Mesendoderm (in vitro differentiated cells): ENCODE data around the gene NUCB2.

Experiments
- DNase-seq: peaks from one replicate; pipeline ENCODE4 v3.0.0; 2013
- H2AK5ac ChIP-seq: 2 replicates; pipeline ENCODE4 v1.6.1; 2013; ENCODE audit warnings: low read length, inconsistent platforms
- H2BK120ac ChIP-seq: 2 replicates; pipeline ENCODE4 v1.6.1; 2013; ENCODE audit warnings: low read depth, mild to moderate bottlenecking, low read length, moderate library complexity, mixed read lengths
- H2BK15ac ChIP-seq: replicated peaks from 2 replicates; pipeline ENCODE4 v1.6.1; 2013; ENCODE audit warnings: low read depth, mild to moderate bottlenecking, moderate library complexity
- H2BK5ac ChIP-seq: 2 replicates; pipeline ENCODE4 v1.6.1; 2013; ENCODE audit warnings: low read length, inconsistent platforms
- H3K18ac ChIP-seq: 2 replicates; pipeline ENCODE4 v1.6.1; 2013; ENCODE audit warnings: mild to moderate bottlenecking, low read length, mixed read lengths
- H3K23ac ChIP-seq: one replicate; pipeline ENCODE4 v1.6.1; 2013; ENCODE audit warnings: low read length
- H3K27ac ChIP-seq: 2 replicates; pipeline ENCODE4 v1.5.1; 2013; ENCODE audit warnings: low read depth, mild to moderate bottlenecking, inconsistent platforms, low read length, moderate library complexity
- H3K27me3 ChIP-seq: 2 replicates; pipeline ENCODE4 v1.6.1; 2013; ENCODE audit warnings: low read length, control low read depth, mild to moderate bottlenecking, inconsistent platforms; ENCODE audit not compliant: insufficient read depth, poor library complexity
- H3K36me3 ChIP-seq: 2 replicates; pipeline ENCODE4 v1.6.1; 2013; ENCODE audit warnings: low read length, inconsistent platforms; ENCODE audit not compliant: control insufficient read depth, insufficient read depth
- H3K4ac ChIP-seq: one replicate; pipeline ENCODE4 v1.6.1; 2013; ENCODE audit warnings: low read depth, mild to moderate bottlenecking, low read length, moderate library complexity
- H3K4me1 ChIP-seq: 2 replicates; pipeline ENCODE4 v1.6.1; 2013; ENCODE audit warnings: low read depth, low read length, inconsistent platforms; ENCODE audit not compliant: control insufficient read depth
- H3K4me2 ChIP-seq: 2 replicates; pipeline ENCODE4 v1.6.1; 2013; ENCODE audit warnings: low read length
- H3K4me3 ChIP-seq: 2 replicates; pipeline ENCODE4 v1.5.1; 2013; ENCODE audit warnings: mild to moderate bottlenecking, low read length
- H3K56ac ChIP-seq: one replicate; pipeline ENCODE4 v1.6.1; 2013; ENCODE audit warnings: low read length
- H3K79me1 ChIP-seq: 2 replicates; pipeline ENCODE4 v1.6.1; 2013; ENCODE audit warnings: low read length, inconsistent platforms
- H3K79me2 ChIP-seq: 2 replicates; pipeline ENCODE4 v1.6.1; 2013; ENCODE audit warnings: mild to moderate bottlenecking, low read length; ENCODE audit not compliant: control insufficient read depth, insufficient read depth
- H3K9ac ChIP-seq: 2 replicates; pipeline ENCODE4 v1.6.1; 2013; ENCODE audit warnings: low read length, inconsistent platforms
- H4K5ac ChIP-seq: one replicate; pipeline ENCODE4 v1.6.1; 2013; ENCODE audit warnings: low read length
- H4K8ac ChIP-seq: one replicate; pipeline ENCODE4 v1.6.1; 2013; ENCODE audit warnings: low read depth, mild to moderate bottlenecking, control low read depth, low read length, moderate library complexity
- WGBS: extraction: QIAGEN DNeasy Blood & Tissue Kit; methylation state at CpG from one replicate; pipeline ENCODE4 v1.1.7; 2013; ENCODE audit warnings: low lambda C conversion rate, missing lambda C conversion rate; ENCODE audit not compliant: insufficient coverage; ENCODE audit errors: extremely low coverage; 5-methylcytosine and 5-hydroxymethylcytosine counted together

NUCB2 gene

DNA sequence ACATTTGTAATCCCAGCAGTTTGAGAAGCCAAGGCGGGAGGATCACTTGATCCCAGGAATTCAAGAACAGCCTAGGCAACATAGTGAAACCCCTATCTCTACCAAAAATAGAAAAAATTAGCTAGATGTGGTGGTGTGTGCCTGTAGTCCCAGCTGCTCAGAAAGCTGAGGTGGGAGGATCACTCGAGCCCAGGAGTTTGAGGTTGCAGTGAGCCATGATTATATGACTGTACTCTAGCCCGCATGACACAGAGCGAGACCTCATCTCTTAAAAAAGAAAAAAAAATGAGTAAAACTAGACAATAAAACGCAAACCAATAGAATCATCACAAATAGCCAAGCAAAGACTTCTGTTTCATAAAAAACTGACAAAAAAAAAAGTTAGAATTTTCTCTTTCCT is 21.8 kb downstream of the NUCB2 start:
- Histone ChIP-seq H4K5ac (no peak overlapping the region), H3K79me1 (no peaks in the 10 kb centered on the region), H3K4me2 (no peak overlapping the region), H3K27ac (no peak overlapping the region), H2BK120ac (no peak overlapping the region), H2BK5ac (no peak overlapping the region), H2BK15ac (no peak overlapping the region), H3K27me3 (no peaks in the 10 kb centered on the region), H3K4ac (no peak overlapping the region), H2AK5ac (no peak overlapping the region), H3K36me3 (no peaks in the 10 kb centered on the region), H3K23ac (no peak overlapping the region), H3K9ac (no peak overlapping the region), H3K18ac (no peak overlapping the region), H3K56ac (no peak overlapping the region), H4K8ac (no peak overlapping the region), H3K79me2 (no peaks in the 10 kb centered on the region), H3K4me3 (no peak overlapping the region), H3K4me1 (no peaks in the 10 kb centered on the region)
- DNase-seq, result no peak
- no CpG with 5 or more reads among the region's 5 CpGs for WGBS

DNA sequence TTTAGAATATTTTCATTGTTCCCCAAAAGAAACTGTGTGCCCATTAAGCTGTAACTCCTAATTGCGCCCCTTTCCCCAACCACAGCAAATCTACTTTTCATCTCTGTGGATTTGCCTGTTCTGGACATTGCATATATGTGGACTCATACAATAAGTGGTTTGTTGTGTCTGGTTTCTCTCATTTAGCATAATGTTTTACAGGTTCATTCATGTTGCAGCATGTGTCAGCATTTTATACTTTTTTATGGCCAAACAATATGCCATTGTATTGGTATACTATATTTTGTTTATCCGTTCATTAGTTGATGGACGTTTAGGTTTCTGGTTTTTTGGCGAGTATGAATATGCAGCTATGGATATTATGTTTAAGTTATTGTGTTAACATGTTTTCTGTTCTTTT is 23.8 kb downstream of the NUCB2 start:
- H3K4me1 ChIP-seq, result no peaks in the 10 kb centered on the region
- H3K4ac ChIP-seq, result no peak overlapping the region
- no peak overlapping the region for H2BK120ac ChIP-seq
- no peak overlapping the region for H3K23ac ChIP-seq
- H4K8ac ChIP-seq, result no peak overlapping the region
- no peaks in the 10 kb centered on the region for H3K27me3 ChIP-seq
- no CpG with 5 or more reads among the region's 4 CpGs for WGBS
- DNase-seq, result no peak
- H3K36me3 ChIP-seq, result no peaks in the 10 kb centered on the region
- no peak overlapping the region for H3K27ac ChIP-seq
- no peak overlapping the region for H3K18ac ChIP-seq
- H3K79me1 ChIP-seq, result no peaks in the 10 kb centered on the region
- H3K56ac ChIP-seq, result no peak overlapping the region
- no peak overlapping the region for H2BK15ac ChIP-seq
- no peak overlapping the region for H2BK5ac ChIP-seq
- no peak overlapping the region for H2AK5ac ChIP-seq
- H3K79me2 ChIP-seq, result no peaks in the 10 kb centered on the region
- no peak overlapping the region for H4K5ac ChIP-seq
- H3K4me2 ChIP-seq, result no peak overlapping the region
- no peak overlapping the region for H3K9ac ChIP-seq
- H3K4me3 ChIP-seq, result no peak overlapping the region

DNA sequence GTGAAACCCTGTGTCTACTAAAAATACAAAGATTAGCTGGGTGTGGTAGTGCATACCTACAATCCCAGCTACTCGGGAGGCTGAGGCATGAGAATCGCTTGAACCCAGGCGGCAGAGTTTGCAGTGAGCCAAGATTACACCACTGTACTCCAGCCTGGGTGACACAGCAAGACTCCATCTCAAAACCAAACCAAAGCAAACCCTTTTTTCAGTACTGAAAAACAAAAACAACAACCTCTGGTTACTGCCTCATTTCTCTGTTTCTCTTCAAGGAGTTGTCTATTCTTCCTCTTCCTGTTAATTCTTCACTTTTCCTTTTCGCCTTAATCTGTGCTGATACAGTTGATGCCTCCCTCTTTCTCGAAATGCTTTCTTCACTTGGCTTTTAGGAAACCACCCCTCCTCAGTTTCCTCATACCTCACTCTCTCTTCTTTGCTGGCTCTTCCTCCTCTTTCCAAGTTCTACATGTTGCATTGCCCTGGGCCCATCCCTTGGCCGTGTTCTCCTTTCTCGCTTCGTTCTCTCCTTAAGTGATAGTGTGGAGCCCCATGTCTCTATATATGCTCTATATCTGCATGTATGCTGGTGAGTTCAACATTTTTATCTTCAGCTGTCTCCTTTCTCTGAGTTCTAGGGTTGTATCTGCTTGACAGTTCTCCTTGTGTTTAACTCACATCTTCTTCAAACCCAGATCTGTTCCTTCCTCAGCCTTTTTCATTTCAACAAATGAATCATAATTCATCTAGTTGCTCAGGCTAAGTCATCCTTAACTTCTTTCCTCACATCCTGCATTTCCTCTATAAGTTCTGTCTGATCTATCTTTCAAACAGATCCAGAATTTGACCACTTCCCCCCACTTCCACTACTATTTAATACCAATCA is 37.1 kb downstream of the NUCB2 start:
- H3K23ac ChIP-seq, result no peak overlapping the region
- H4K5ac ChIP-seq, result no peak overlapping the region
- no peak overlapping the region for H3K4me2 ChIP-seq
- H2AK5ac ChIP-seq, result no peak overlapping the region
- no CpG with 5 or more reads among the region's 8 CpGs for WGBS
- no peak overlapping the region for H3K4ac ChIP-seq
- H4K8ac ChIP-seq, result no peak overlapping the region
- no peaks in the 10 kb centered on the region for H3K36me3 ChIP-seq
- no peak overlapping the region for H3K56ac ChIP-seq
- no peak for DNase-seq
- no peak overlapping the region for H3K9ac ChIP-seq
- H3K18ac ChIP-seq, result no peak overlapping the region
- no peak overlapping the region for H3K27ac ChIP-seq
- H3K4me3 ChIP-seq, result no peak overlapping the region
- no peaks in the 10 kb centered on the region for H3K27me3 ChIP-seq
- no peak overlapping the region for H2BK120ac ChIP-seq
- H2BK15ac ChIP-seq, result no peak overlapping the region
- no peaks in the 10 kb centered on the region for H3K4me1 ChIP-seq
- no peaks in the 10 kb centered on the region for H3K79me2 ChIP-seq
- H2BK5ac ChIP-seq, result no peak overlapping the region
- no peaks in the 10 kb centered on the region for H3K79me1 ChIP-seq

DNA sequence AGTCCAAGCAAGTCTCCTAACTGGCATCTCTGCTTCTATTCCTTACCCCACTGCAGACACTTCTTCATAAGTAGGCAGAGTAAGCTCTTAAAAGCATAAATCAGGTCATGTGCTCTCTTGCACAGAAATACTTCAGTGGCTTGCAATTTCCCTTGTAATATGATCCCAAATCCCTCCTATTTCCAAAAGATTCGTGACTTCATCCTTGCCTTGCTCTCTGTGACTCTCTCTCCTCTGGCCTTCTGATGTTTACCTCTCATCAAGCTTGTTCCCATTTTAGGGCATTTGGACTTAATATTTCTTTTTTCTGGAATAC is 37.7 kb downstream of the NUCB2 start:
- no CpG with 5 or more reads among the region's 1 CpG for WGBS
- no peak overlapping the region for H3K23ac ChIP-seq
- H4K8ac ChIP-seq, result no peak overlapping the region
- no peaks in the 10 kb centered on the region for H3K4me1 ChIP-seq
- H3K56ac ChIP-seq, result no peak overlapping the region
- no peak overlapping the region for H2BK15ac ChIP-seq
- H3K79me2 ChIP-seq, result no peaks in the 10 kb centered on the region
- no peaks in the 10 kb centered on the region for H3K79me1 ChIP-seq
- DNase-seq, result no peak
- H3K18ac ChIP-seq, result no peak overlapping the region
- H3K4me3 ChIP-seq, result no peak overlapping the region
- no peaks in the 10 kb centered on the region for H3K27me3 ChIP-seq
- H3K4me2 ChIP-seq, result no peak overlapping the region
- H4K5ac ChIP-seq, result no peak overlapping the region
- H3K36me3 ChIP-seq, result no peaks in the 10 kb centered on the region
- H3K27ac ChIP-seq, result no peak overlapping the region
- no peak overlapping the region for H3K9ac ChIP-seq
- no peak overlapping the region for H2AK5ac ChIP-seq
- H2BK120ac ChIP-seq, result no peak overlapping the region
- H3K4ac ChIP-seq, result no peak overlapping the region
- H2BK5ac ChIP-seq, result no peak overlapping the region

DNA sequence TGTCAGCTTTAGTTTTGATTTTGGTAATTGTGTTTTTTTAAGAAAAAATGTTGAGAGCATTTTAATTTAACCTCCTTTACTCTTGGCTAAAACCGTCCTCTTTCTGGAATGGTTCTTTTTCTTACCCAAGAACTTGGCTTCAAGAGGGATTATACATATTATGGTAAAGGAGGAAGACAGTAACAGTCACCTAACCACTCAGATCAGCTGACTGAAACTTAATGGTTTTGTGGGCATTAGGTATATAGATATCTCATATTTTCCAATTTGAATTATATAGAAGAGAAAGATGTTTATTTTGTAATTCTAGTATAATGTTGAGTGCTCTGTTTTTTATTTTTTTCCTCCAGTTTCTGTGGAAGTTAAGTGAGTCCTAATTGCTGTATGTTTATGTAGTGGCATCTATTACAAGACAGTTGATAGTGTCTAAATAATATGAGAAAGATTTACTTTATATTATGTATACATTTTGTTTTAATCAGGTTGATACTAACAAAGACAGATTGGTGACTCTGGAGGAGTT is 38.4 kb downstream of the NUCB2 start:
- H4K8ac ChIP-seq, result no peak overlapping the region
- no peak overlapping the region for H3K27ac ChIP-seq
- no peak overlapping the region for H3K56ac ChIP-seq
- no peak overlapping the region for H2AK5ac ChIP-seq
- H3K4ac ChIP-seq, result no peak overlapping the region
- no peak overlapping the region for H4K5ac ChIP-seq
- H2BK15ac ChIP-seq, result no peak overlapping the region
- no peak overlapping the region for H3K23ac ChIP-seq
- H3K4me3 ChIP-seq, result no peak overlapping the region
- no peak overlapping the region for H2BK5ac ChIP-seq
- H3K18ac ChIP-seq, result no peak overlapping the region
- H3K36me3 ChIP-seq, result no peaks in the 10 kb centered on the region
- H3K4me1 ChIP-seq, result no peaks in the 10 kb centered on the region
- no peak for DNase-seq
- no peaks in the 10 kb centered on the region for H3K79me1 ChIP-seq
- no peaks in the 10 kb centered on the region for H3K79me2 ChIP-seq
- H3K27me3 ChIP-seq, result no peaks in the 10 kb centered on the region
- no CpG with 5 or more reads among the region's 1 CpG for WGBS
- H3K9ac ChIP-seq, result no peak overlapping the region
- no peak overlapping the region for H2BK120ac ChIP-seq
- H3K4me2 ChIP-seq, result no peak overlapping the region
